HEK293 (cell line): ENCODE measurements around the gene GATAD2A.

Source experiments
- CTCF ChIA-PET: fragments of 350-600 bp; formaldehyde crosslinking; extraction: SDS; loops from one replicate; lab custom pipeline; 2021; ENCODE audit warnings: antibody characterized with exemption; lab: Yijun Ruan, JAX
- POLR2A ChIA-PET: fragments of 300-600 bp; formaldehyde crosslinking; extraction: SDS; loops from one replicate; lab custom pipeline; 2020; ENCODE audit warnings: antibody characterized with exemption, inconsistent platforms; lab: Yijun Ruan, JAX
- H3K27ac ChIP-seq: fragments of 200-500 bp; sonication (Bioruptor generic); 2 replicates; pipeline ENCODE4 v1.5.1; 2014; ENCODE audit warnings: low read depth, low read length, control low read depth, inconsistent platforms; ENCODE audit errors: extremely low read depth
- H3K36me3 ChIP-seq, 2 experiments: fragments of 200-500 bp in 1 of 2; sonication (Bioruptor generic) in 1 of 2; 1 replicate in 1 of 2; 2 replicates in 1 of 2; pipeline ENCODE4 v1.5.1; 2014 to 2017; ENCODE audit warnings: inconsistent platforms in 2 of 2, low read length in 2 of 2; ENCODE audit not compliant: control insufficient read depth in 2 of 2, insufficient read depth in 1 of 2
- H3K4me1 ChIP-seq: fragments of 200-500 bp; sonication (Bioruptor generic); 2 replicates; pipeline ENCODE4 v1.5.1; 2014; ENCODE audit warnings: mild to moderate bottlenecking, low read length, inconsistent platforms; ENCODE audit not compliant: control insufficient read depth, insufficient read depth
- H3K4me3 ChIP-seq: 2 replicates; pipeline ENCODE4 v1.5.1; 2011; ENCODE audit warnings: low read depth, mild to moderate bottlenecking, control low read depth, low read length, moderate library complexity
- H3K9me3 ChIP-seq: fragments of 200-500 bp; sonication (Bioruptor generic); 2 replicates; pipeline ENCODE4 v1.5.1; 2014; ENCODE audit warnings: low read depth, low read length, inconsistent platforms; ENCODE audit not compliant: control insufficient read depth, insufficient read depth
- GLI4 ChIP-seq: fragments of 450-650 bp; formaldehyde crosslinking; IDR thresholded peaks from 2 replicates; pipeline ENCODE4 v1.5.1; 2016; ENCODE audit warnings: missing biosample characterization, missing genetic modification characterization
- REPIN1 ChIP-seq: fragments of 450-650 bp; formaldehyde crosslinking; IDR thresholded peaks from 2 replicates; pipeline ENCODE4 v1.5.1; 2017; ENCODE audit warnings: missing biosample characterization, missing genetic modification characterization, low read depth
- SALL2 ChIP-seq: fragments of 450-650 bp; formaldehyde crosslinking; IDR thresholded peaks from 2 replicates; pipeline ENCODE4 v1.5.0; 2017; ENCODE audit warnings: missing biosample characterization, mild to moderate bottlenecking, missing genetic modification characterization, borderline replicate concordance
- YY2 ChIP-seq: fragments of 450-650 bp; formaldehyde crosslinking; IDR thresholded peaks from 2 replicates; pipeline ENCODE4 v1.5.1; 2016; ENCODE audit warnings: missing biosample characterization, missing genetic modification characterization
- ZNF16 ChIP-seq: fragments of 450-650 bp; formaldehyde crosslinking; IDR thresholded peaks from 2 replicates; pipeline ENCODE4 v1.5.1; 2016; ENCODE audit warnings: low read depth, missing biosample characterization, missing genetic modification characterization
- ZNF175 ChIP-seq: fragments of 450-650 bp; formaldehyde crosslinking; IDR thresholded peaks from 2 replicates; pipeline ENCODE4 v1.5.1; 2016; ENCODE audit warnings: missing biosample characterization, missing genetic modification characterization
- ZNF248 ChIP-seq: fragments of 450-650 bp; formaldehyde crosslinking; IDR thresholded peaks from 2 replicates; pipeline ENCODE4 v1.5.1; 2017; ENCODE audit warnings: missing biosample characterization, missing genetic modification characterization
- ZNF266 ChIP-seq: fragments of 450-650 bp; formaldehyde crosslinking; IDR thresholded peaks from 2 replicates; pipeline ENCODE4 v1.5.1; 2016; ENCODE audit warnings: missing biosample characterization, missing genetic modification characterization, low read depth
- ZNF362 ChIP-seq: fragments of 450-650 bp; formaldehyde crosslinking; IDR thresholded peaks from 2 replicates; pipeline ENCODE4 v1.5.1; 2016; ENCODE audit warnings: missing biosample characterization, missing genetic modification characterization
- ZNF521 ChIP-seq: fragments of 450-650 bp; formaldehyde crosslinking; IDR thresholded peaks from 2 replicates; pipeline ENCODE4 v1.5.1; 2017; ENCODE audit warnings: missing biosample characterization, mild to moderate bottlenecking, missing genetic modification characterization
- ZNF529 ChIP-seq: fragments of 450-650 bp; formaldehyde crosslinking; IDR thresholded peaks from 2 replicates; pipeline ENCODE4 v1.5.1; 2017; ENCODE audit warnings: missing genetic modification characterization, missing biosample characterization; ENCODE audit not compliant: insufficient replicate concordance
- ZNF549 ChIP-seq: fragments of 450-650 bp; IDR thresholded peaks from 2 replicates; pipeline ENCODE4 v1.5.1; 2018; ENCODE audit warnings: missing biosample characterization, missing genetic modification characterization, mild to moderate bottlenecking, inconsistent platforms, moderate library complexity
- ZNF701 ChIP-seq: fragments of 450-650 bp; formaldehyde crosslinking; IDR thresholded peaks from 2 replicates; pipeline ENCODE4 v1.5.1; 2016; ENCODE audit warnings: missing biosample characterization, missing genetic modification characterization
- ZNF830 ChIP-seq: fragments of 450-650 bp; IDR thresholded peaks from 2 replicates; pipeline ENCODE4 v1.5.0; 2018; ENCODE audit warnings: missing biosample characterization, missing genetic modification characterization, low read depth, mild to moderate bottlenecking, moderate library complexity
- ZSCAN30 ChIP-seq: fragments of 450-650 bp; IDR thresholded peaks from 2 replicates; pipeline ENCODE4 v1.5.1; 2018; ENCODE audit warnings: missing biosample characterization, mild to moderate bottlenecking, missing genetic modification characterization, moderate library complexity
- TF ChIP-seq, protein P1 (sequence below): fragments of 450-650 bp; formaldehyde crosslinking; IDR thresholded peaks from 2 replicates; pipeline ENCODE4 v1.5.1; 2016; ENCODE audit warnings: missing biosample characterization, missing genetic modification characterization, borderline replicate concordance
- TF ChIP-seq, protein P2 (sequence below): fragments of 450-650 bp; formaldehyde crosslinking; IDR thresholded peaks from 2 replicates; pipeline ENCODE4 v1.5.1; 2016; ENCODE audit warnings: missing biosample characterization, missing genetic modification characterization

Gene GATAD2A

DNA sequence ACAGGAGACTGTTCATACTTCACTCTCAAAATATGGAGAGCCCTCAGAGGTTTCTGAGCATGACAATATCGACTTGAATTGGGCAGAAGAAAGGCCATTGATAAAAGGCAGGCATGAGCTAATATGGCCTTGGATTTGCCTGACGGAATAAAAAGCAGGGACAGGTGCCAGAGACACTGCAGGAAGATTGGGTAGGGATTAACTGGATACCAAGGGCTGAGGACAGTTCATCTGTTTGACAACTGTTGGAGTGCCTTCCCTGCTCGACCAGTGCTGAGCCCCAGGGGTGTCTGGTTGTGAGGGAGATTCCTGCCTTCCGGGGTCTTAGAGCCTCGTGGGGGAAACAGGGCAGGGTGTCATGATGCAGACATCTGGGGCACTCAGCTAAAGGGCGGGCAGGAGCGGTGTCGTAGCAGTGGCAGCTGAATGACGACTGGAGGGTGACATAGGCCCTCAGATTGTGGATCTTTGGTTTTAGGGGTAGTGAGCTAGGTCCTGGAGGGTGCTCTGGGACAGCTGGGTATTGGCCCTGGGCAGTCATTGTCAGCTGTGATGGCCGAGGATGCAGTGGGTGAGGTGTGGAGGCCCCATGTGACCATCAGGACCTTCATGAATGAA lies 12.3 kb downstream of the GATAD2A start:
- no peak for TF ChIP-seq ZNF175 (tag by site-specific recombination)
- H3K4me1 ChIP-seq: no peaks in the 10 kb centered on the region
- no peak overlapping the region for H3K4me3 ChIP-seq
- H3K9me3 ChIP-seq: no peaks in the 10 kb centered on the region
- H3K27ac ChIP-seq: no peak overlapping the region
- H3K36me3 ChIP-seq: no peaks in the 10 kb centered on the region; a peak in 1 of 3 replicates
- CTCF ChIA-PET: no interaction called here
- POLR2A ChIA-PET: interaction anchor here (2.1 kb wide), 1 partner anchor 12 kb away, joined by 7 read pairs; the partner anchor contains the start of gene GATAD2A

GRCh38 chr19:19418555-19419260 lies 13.2 kb downstream of the GATAD2A start:
- no peaks in the 10 kb centered on the region; a peak in 1 of 3 replicates for H3K36me3 ChIP-seq
- POLR2A ChIA-PET: interaction anchor here (0.8 to 2.1 kb wide), 2 partner anchors 12 to 13 kb away, joined by 3 to 7 read pairs; partner anchors contain the start of gene GATAD2A

More at GRCh38 chr19:19418555-19419260, 13.2 kb downstream of the GATAD2A start:
- Histone ChIP-seq H3K27ac (no peak overlapping the region), H3K9me3 (no peaks in the 10 kb centered on the region), H3K4me1 (no peaks in the 10 kb centered on the region), H3K4me3 (no peak overlapping the region)
- TF ChIP-seq ZNF701 (tag by site-specific recombination) (no peak), REPIN1 (tag by site-specific recombination) (no peak), ZNF830 (tag by site-specific recombination) (no peak), YY2 (no peak), ZNF529 (tag by site-specific recombination) (no peak), SALL2 (tag by site-specific recombination) (no peak), ZNF266 (no peak), GLI4 (tag by site-specific recombination) (no peak), ZNF248 (tag by site-specific recombination) (no peak), ZSCAN30 (tag by site-specific recombination) (no peak), ZNF16 (tag by site-specific recombination) (no peak), ZNF362 (tag by site-specific recombination) (no peak), ZNF521 (tag by site-specific recombination) (no peak), ZNF549 (tag by site-specific recombination) (no peak)
- TF ChIP-seq, protein P1, sequence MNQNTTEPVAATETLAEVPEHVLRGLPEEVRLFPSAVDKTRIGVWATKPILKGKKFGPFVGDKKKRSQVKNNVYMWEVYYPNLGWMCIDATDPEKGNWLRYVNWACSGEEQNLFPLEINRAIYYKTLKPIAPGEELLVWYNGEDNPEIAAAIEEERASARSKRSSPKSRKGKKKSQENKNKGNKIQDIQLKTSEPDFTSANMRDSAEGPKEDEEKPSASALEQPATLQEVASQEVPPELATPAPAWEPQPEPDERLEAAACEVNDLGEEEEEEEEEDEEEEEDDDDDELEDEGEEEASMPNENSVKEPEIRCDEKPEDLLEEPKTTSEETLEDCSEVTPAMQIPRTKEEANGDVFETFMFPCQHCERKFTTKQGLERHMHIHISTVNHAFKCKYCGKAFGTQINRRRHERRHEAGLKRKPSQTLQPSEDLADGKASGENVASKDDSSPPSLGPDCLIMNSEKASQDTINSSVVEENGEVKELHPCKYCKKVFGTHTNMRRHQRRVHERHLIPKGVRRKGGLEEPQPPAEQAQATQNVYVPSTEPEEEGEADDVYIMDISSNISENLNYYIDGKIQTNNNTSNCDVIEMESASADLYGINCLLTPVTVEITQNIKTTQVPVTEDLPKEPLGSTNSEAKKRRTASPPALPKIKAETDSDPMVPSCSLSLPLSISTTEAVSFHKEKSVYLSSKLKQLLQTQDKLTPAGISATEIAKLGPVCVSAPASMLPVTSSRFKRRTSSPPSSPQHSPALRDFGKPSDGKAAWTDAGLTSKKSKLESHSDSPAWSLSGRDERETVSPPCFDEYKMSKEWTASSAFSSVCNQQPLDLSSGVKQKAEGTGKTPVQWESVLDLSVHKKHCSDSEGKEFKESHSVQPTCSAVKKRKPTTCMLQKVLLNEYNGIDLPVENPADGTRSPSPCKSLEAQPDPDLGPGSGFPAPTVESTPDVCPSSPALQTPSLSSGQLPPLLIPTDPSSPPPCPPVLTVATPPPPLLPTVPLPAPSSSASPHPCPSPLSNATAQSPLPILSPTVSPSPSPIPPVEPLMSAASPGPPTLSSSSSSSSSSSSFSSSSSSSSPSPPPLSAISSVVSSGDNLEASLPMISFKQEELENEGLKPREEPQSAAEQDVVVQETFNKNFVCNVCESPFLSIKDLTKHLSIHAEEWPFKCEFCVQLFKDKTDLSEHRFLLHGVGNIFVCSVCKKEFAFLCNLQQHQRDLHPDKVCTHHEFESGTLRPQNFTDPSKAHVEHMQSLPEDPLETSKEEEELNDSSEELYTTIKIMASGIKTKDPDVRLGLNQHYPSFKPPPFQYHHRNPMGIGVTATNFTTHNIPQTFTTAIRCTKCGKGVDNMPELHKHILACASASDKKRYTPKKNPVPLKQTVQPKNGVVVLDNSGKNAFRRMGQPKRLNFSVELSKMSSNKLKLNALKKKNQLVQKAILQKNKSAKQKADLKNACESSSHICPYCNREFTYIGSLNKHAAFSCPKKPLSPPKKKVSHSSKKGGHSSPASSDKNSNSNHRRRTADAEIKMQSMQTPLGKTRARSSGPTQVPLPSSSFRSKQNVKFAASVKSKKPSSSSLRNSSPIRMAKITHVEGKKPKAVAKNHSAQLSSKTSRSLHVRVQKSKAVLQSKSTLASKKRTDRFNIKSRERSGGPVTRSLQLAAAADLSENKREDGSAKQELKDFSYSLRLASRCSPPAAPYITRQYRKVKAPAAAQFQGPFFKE (tag by site-specific recombination): no peak
- TF ChIP-seq, protein P2, sequence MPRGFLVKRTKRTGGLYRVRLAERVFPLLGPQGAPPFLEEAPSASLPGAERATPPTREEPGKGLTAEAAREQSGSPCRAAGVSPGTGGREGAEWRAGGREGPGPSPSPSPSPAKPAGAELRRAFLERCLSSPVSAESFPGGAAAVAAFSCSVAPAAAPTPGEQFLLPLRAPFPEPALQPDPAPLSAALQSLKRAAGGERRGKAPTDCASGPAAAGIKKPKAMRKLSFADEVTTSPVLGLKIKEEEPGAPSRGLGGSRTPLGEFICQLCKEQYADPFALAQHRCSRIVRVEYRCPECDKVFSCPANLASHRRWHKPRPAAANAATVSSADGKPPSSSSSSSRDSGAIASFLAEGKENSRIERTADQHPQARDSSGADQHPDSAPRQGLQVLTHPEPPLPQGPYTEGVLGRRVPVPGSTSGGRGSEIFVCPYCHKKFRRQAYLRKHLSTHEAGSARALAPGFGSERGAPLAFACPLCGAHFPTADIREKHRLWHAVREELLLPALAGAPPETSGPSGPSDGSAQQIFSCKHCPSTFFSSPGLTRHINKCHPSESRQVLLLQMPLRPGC: no peak
- CTCF ChIA-PET: no interaction called here
